ENCODE measurements around the gene SPECC1L. TPM values are rescaled to one million over a fixed set of nuclear protein-coding genes. Genes with fewer than 3 reads are reported as not detected.

SPECC1L gene
- total and polyA plus RNA-seq, 7 experiments from 2014 or later = 14.6 to 69.0 (median 39.9) TPM

- Mint-ChIP-seq H3K4me1 (peaks cover 0 to 10% (median 9%) of the 10 kb centered on the region in 7 donors), H3K27ac (no peak overlapping the region), H3K9me3 (no peaks in the 10 kb centered on the region), H3K27me3 (peaks cover 0 to 3% (median 0%) of the 10 kb centered on the region in 5 donors), H3K4me3 (no peak overlapping the region), H3K36me3 (peaks cover 0 to 4% (median 3%) of the 10 kb centered on the region in 5 donors)
- ChIA-PET CTCF (interaction anchor here (0.6 to 1.3 kb wide), 3 partner anchors 9 to 87 kb away, joined by 3 read pairs; no protein-coding TSS in a partner anchor), POLR2A (no interaction called here)
- H3K4me3 ChIP-seq (ENCODE audit: low read length) = no peak overlapping the region
- H3K27ac ChIP-seq (ENCODE audit: low read depth, low read length) = no peak overlapping the region
- intact Hi-C loops (cut with micrococcal nuclease) = no loop called here
- H3K27me3 ChIP-seq (ENCODE audit: control insufficient read depth in 2 of 2, insufficient read depth in 2 of 2, low read length in 2 of 2) = no peaks in the 10 kb centered on the region
- no peak for DNase-seq
- no peak for ATAC-seq
- H3K36me3 ChIP-seq (ENCODE audit: control insufficient read depth in 2 of 3, insufficient read depth in 3 of 3, low read length in 3 of 3) = peaks cover 0 to 36% (median 5%) of the 10 kb centered on the region in 3 experiments
- H3K9me3 ChIP-seq (ENCODE audit: control insufficient read depth in 2 of 3, low read length in 3 of 3) = no peaks in the 10 kb centered on the region
- peaks cover 0 to 10% of the 10 kb centered on the region in 2 donors for H3K4me1 ChIP-seq (ENCODE audit: control insufficient read depth in 2 of 2, insufficient read depth in 2 of 2, low read length in 2 of 2)
Observed at GRCh38 chr22:24417901-24418641, 147.4 kb downstream of the SPECC1L start.

GRCh38 chr22:24418786-24419474 is 148.3 kb downstream of the SPECC1L start:
- ATAC-seq (no peak), DNase-seq (no peak)
- peaks cover 0 to 10% (median 9%) of the 10 kb centered on the region in 7 donors for H3K4me1 Mint-ChIP-seq
- H3K9me3 ChIP-seq (ENCODE audit: control insufficient read depth in 2 of 3, low read length in 3 of 3) = no peaks in the 10 kb centered on the region
- peaks cover 0 to 3% (median 0%) of the 10 kb centered on the region in 5 donors for H3K27me3 Mint-ChIP-seq
- H3K27me3 ChIP-seq (ENCODE audit: control insufficient read depth in 2 of 2, insufficient read depth in 2 of 2, low read length in 2 of 2) = no peaks in the 10 kb centered on the region
- H3K27ac Mint-ChIP-seq = peak overlapping the region in 2 of 9 donors; percentile 28 to 71
- no peak overlapping the region for H3K4me3 Mint-ChIP-seq
- ChIA-PET POLR2A (no interaction called here), CTCF (interaction anchor here (0.8 to 0.9 kb wide), 2 partner anchors 10 to 68 kb away, joined by 3 read pairs; no protein-coding TSS in a partner anchor)
- peaks cover 0 to 10% of the 10 kb centered on the region in 2 donors for H3K4me1 ChIP-seq (ENCODE audit: control insufficient read depth in 2 of 2, insufficient read depth in 2 of 2, low read length in 2 of 2)
- H3K36me3 ChIP-seq (ENCODE audit: control insufficient read depth in 2 of 3, insufficient read depth in 3 of 3, low read length in 3 of 3) = peaks cover 0 to 27% (median 3%) of the 10 kb centered on the region in 3 experiments
- H3K4me3 ChIP-seq (ENCODE audit: low read length) = no peak overlapping the region
- intact Hi-C loops (cut with micrococcal nuclease) = no loop called here
- no peak overlapping the region for H3K27ac ChIP-seq (ENCODE audit: low read depth, low read length)
- no peaks in the 10 kb centered on the region for H3K9me3 Mint-ChIP-seq
- peaks cover 0 to 4% (median under 1%) of the 10 kb centered on the region in 5 donors for H3K36me3 Mint-ChIP-seq

GRCh38 chr22:24419475-24419850 is 148.8 kb downstream of the SPECC1L start:
- ATAC-seq (no peak), DNase-seq (no peak)
- H3K36me3 Mint-ChIP-seq = peaks cover 0 to 4% (median 0%) of the 10 kb centered on the region in 5 donors
- H3K9me3 ChIP-seq (ENCODE audit: control insufficient read depth in 2 of 3, low read length in 3 of 3) = no peaks in the 10 kb centered on the region
- H3K4me3 ChIP-seq (ENCODE audit: low read length) = no peak overlapping the region
- peak overlapping the region in 2 of 9 donors; percentile 28 to 71 for H3K27ac Mint-ChIP-seq
- peaks cover 0 to 3% (median 0%) of the 10 kb centered on the region in 5 donors for H3K27me3 Mint-ChIP-seq
- no peak overlapping the region for H3K27ac ChIP-seq (ENCODE audit: low read depth, low read length)
- intact Hi-C loops (cut with micrococcal nuclease) = no loop called here
- no peak overlapping the region for H3K4me3 Mint-ChIP-seq
- H3K36me3 ChIP-seq (ENCODE audit: control insufficient read depth in 2 of 3, insufficient read depth in 3 of 3, low read length in 3 of 3) = peaks cover 0 to 22% (median 0%) of the 10 kb centered on the region in 3 experiments
- peaks cover 0 to 10% (median 9%) of the 10 kb centered on the region in 7 donors for H3K4me1 Mint-ChIP-seq
- no peaks in the 10 kb centered on the region for H3K27me3 ChIP-seq (ENCODE audit: control insufficient read depth in 2 of 2, insufficient read depth in 2 of 2, low read length in 2 of 2)
- POLR2A ChIA-PET = no interaction called here
- peaks cover 0 to 10% of the 10 kb centered on the region in 2 donors for H3K4me1 ChIP-seq (ENCODE audit: control insufficient read depth in 2 of 2, insufficient read depth in 2 of 2, low read length in 2 of 2)
- CTCF ChIA-PET = interaction anchor here (0.8 kb wide), 1 partner anchor 67 kb away, joined by 3 read pairs; no protein-coding TSS in a partner anchor
- no peaks in the 10 kb centered on the region for H3K9me3 Mint-ChIP-seq

GRCh38 chr22:24420072-24420976 is 149.7 kb downstream of the SPECC1L start:
- H3K4me1 Mint-ChIP-seq = peaks cover under 1 to 12% (median 10%) of the 10 kb centered on the region in 7 donors
- Histone ChIP-seq H3K4me3 (ENCODE audit: low read length) (no peak overlapping the region), H3K4me1 (ENCODE audit: control insufficient read depth in 2 of 2, insufficient read depth in 2 of 2, low read length in 2 of 2) (peaks cover 0 to 11% of the 10 kb centered on the region in 2 donors), H3K27ac (ENCODE audit: low read depth, low read length) (no peak overlapping the region), H3K9me3 (ENCODE audit: control insufficient read depth in 2 of 3, low read length in 3 of 3) (no peaks in the 10 kb centered on the region), H3K36me3 (ENCODE audit: control insufficient read depth in 2 of 3, insufficient read depth in 3 of 3, low read length in 3 of 3) (peaks cover 0 to 13% (median 0%) of the 10 kb centered on the region in 3 experiments), H3K27me3 (ENCODE audit: control insufficient read depth in 2 of 2, insufficient read depth in 2 of 2, low read length in 2 of 2) (no peaks in the 10 kb centered on the region)
- peaks cover 0 to 4% (median 0%) of the 10 kb centered on the region in 5 donors for H3K27me3 Mint-ChIP-seq
- POLR2A ChIA-PET = interaction anchor here (1.3 kb wide), 1 partner anchor 89 kb away, joined by 3 read pairs; no protein-coding TSS in a partner anchor
- CTCF ChIA-PET = interaction anchor here (0.6 to 3.6 kb wide), 4 partner anchors 10 to 102 kb away, joined by 3 to 26 read pairs (median 14); no protein-coding TSS in a partner anchor
- no peak for ATAC-seq
- H3K36me3 Mint-ChIP-seq = peaks cover 0 to 1% (median 0%) of the 10 kb centered on the region in 5 donors
- no peak overlapping the region for H3K27ac Mint-ChIP-seq
- intact Hi-C loops (cut with micrococcal nuclease) = no loop called here
- no peak for DNase-seq
- no peaks in the 10 kb centered on the region for H3K9me3 Mint-ChIP-seq
- H3K4me3 Mint-ChIP-seq = peak overlapping the region in 1 of 10 donors; percentile 25

- H3K4me1 Mint-ChIP-seq = peaks cover 6 to 18% (median 17%) of the 10 kb centered on the region in 7 donors
- no peak for DNase-seq
- H3K4me1 ChIP-seq (ENCODE audit: control insufficient read depth in 2 of 2, insufficient read depth in 2 of 2, low read length in 2 of 2) = peaks cover 5 to 17% of the 10 kb centered on the region in 2 donors
- ChIA-PET POLR2A (interaction anchor here (1.3 kb wide), 1 partner anchor 88 kb away, joined by 3 read pairs; no protein-coding TSS in a partner anchor), CTCF (interaction anchor here (1.0 to 3.6 kb wide), 6 partner anchors 9 to 134 kb away, joined by 3 to 26 read pairs (median 4); partner anchors contain the start of gene GUCD1)
- intact Hi-C loops (cut with micrococcal nuclease) = loop anchor here (1.0 kb wide), 5 partner anchors 64 to 104 kb away; no protein-coding TSS in a partner anchor
- peaks cover 0 to 5% (median 0%) of the 10 kb centered on the region in 5 donors for H3K27me3 Mint-ChIP-seq
- peak overlapping the region in 2 of 9 donors; percentile 20 to 77 for H3K27ac Mint-ChIP-seq
- H3K4me3 Mint-ChIP-seq = peak overlapping the region in 3 of 10 donors; percentile 25 to 68 (median 65)
- no peaks in the 10 kb centered on the region for H3K9me3 Mint-ChIP-seq
- ATAC-seq = no peak
- H3K27ac ChIP-seq (ENCODE audit: low read depth, low read length) = no peak overlapping the region
- no peaks in the 10 kb centered on the region for H3K9me3 ChIP-seq (ENCODE audit: control insufficient read depth in 2 of 3, low read length in 3 of 3)
- peaks cover 0 to 7% (median 0%) of the 10 kb centered on the region in 3 experiments for H3K36me3 ChIP-seq (ENCODE audit: control insufficient read depth in 2 of 3, insufficient read depth in 3 of 3, low read length in 3 of 3)
- no peaks in the 10 kb centered on the region for H3K27me3 ChIP-seq (ENCODE audit: control insufficient read depth in 2 of 2, insufficient read depth in 2 of 2, low read length in 2 of 2)
- no peaks in the 10 kb centered on the region for H3K36me3 Mint-ChIP-seq
- no peak overlapping the region for H3K4me3 ChIP-seq (ENCODE audit: low read length)
Observed at GRCh38 chr22:24420977-24421343, 150.3 kb downstream of the SPECC1L start.

Measured in naive thymus-derived CD4-positive, alpha-beta T cell (primary cell).